Progenitor cell of endocrine pancreas (in vitro differentiated cells): Measurements from ENCODE around the gene DHDH. TPM values are rescaled to one million over a fixed set of nuclear protein-coding genes. Genes with fewer than 3 reads are reported as not detected.

Experiments
- DNase-seq: peaks from one replicate; pipeline ENCODE4 v3.0.0; 2021; ENCODE audit warnings: low spot score; ENCODE audit not compliant: unreplicated experiment
- H3K27ac Mint-ChIP-seq: 2 replicates; pipeline ENCODE4 v1.8.0; 2021; ENCODE audit warnings: mild to moderate bottlenecking, moderate library complexity, mixed read lengths
- H3K27me3 Mint-ChIP-seq: 2 replicates; pipeline ENCODE4 v1.8.0; 2021; ENCODE audit warnings: mixed read lengths
- H3K36me3 Mint-ChIP-seq: 2 replicates; pipeline ENCODE4 v1.8.0; 2022; ENCODE audit warnings: mixed read lengths; ENCODE audit not compliant: insufficient read depth
- H3K4me1 Mint-ChIP-seq: 2 replicates; pipeline ENCODE4 v1.8.0; 2021; ENCODE audit warnings: low read depth, mixed read lengths
- H3K4me3 Mint-ChIP-seq: 2 replicates; pipeline ENCODE4 v1.8.0; 2021; ENCODE audit warnings: low read depth, mild to moderate bottlenecking, moderate library complexity, mixed read lengths
- H3K9me3 Mint-ChIP-seq: 2 replicates; pipeline ENCODE4 v1.8.0; 2021; ENCODE audit warnings: low read depth, mixed read lengths
- total RNA-seq: library from RNA; stranded (reverse); gene quantifications from 2 replicates; pipeline ENCODE4 v1.2.1, GENCODE V29; 2021
- TF ChIP-seq, protein P1 (sequence below): fragments of 200-600 bp; sonication (generic); IDR thresholded peaks from one replicate; pipeline ENCODE4 v1.5.0; 2021; ENCODE audit warnings: antibody characterized with exemption, mild to moderate bottlenecking; ENCODE audit not compliant: unreplicated experiment

The DHDH gene
- total RNA-seq, 1 donor from 2014 or later: 1.8 TPM

DNA sequence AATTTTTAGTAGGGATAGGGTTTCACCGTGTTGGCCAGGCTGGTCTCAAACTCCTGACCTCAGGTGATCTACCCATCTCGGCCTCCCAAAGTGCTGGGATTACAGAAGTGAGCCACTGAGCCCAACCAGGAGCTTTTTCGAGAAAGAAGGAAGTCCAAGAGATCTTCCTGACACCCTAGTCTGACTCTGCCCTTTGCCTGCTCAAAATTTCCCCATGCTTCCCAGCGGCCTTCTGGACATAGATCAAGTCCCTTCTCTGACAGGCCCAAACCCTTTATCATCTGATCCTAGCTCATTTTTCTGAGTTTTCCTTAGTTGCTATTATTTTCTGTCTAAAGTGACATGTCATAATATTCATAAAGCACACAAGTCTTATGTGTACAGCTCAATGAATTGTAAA lies 19.6 kb downstream of the DHDH start:
- peak overlapping the region; percentile 7 for H3K4me3 Mint-ChIP-seq
- no peak for DNase-seq
- no peaks in the 10 kb centered on the region for H3K27me3 Mint-ChIP-seq
- no peak overlapping the region for H3K27ac Mint-ChIP-seq
- peaks cover 12% of the 10 kb centered on the region for H3K4me1 Mint-ChIP-seq
- H3K9me3 Mint-ChIP-seq: no peaks in the 10 kb centered on the region
- TF ChIP-seq, protein P1, sequence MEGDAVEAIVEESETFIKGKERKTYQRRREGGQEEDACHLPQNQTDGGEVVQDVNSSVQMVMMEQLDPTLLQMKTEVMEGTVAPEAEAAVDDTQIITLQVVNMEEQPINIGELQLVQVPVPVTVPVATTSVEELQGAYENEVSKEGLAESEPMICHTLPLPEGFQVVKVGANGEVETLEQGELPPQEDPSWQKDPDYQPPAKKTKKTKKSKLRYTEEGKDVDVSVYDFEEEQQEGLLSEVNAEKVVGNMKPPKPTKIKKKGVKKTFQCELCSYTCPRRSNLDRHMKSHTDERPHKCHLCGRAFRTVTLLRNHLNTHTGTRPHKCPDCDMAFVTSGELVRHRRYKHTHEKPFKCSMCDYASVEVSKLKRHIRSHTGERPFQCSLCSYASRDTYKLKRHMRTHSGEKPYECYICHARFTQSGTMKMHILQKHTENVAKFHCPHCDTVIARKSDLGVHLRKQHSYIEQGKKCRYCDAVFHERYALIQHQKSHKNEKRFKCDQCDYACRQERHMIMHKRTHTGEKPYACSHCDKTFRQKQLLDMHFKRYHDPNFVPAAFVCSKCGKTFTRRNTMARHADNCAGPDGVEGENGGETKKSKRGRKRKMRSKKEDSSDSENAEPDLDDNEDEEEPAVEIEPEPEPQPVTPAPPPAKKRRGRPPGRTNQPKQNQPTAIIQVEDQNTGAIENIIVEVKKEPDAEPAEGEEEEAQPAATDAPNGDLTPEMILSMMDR: no peak
- peaks cover 10% of the 10 kb centered on the region for H3K36me3 Mint-ChIP-seq

DNA sequence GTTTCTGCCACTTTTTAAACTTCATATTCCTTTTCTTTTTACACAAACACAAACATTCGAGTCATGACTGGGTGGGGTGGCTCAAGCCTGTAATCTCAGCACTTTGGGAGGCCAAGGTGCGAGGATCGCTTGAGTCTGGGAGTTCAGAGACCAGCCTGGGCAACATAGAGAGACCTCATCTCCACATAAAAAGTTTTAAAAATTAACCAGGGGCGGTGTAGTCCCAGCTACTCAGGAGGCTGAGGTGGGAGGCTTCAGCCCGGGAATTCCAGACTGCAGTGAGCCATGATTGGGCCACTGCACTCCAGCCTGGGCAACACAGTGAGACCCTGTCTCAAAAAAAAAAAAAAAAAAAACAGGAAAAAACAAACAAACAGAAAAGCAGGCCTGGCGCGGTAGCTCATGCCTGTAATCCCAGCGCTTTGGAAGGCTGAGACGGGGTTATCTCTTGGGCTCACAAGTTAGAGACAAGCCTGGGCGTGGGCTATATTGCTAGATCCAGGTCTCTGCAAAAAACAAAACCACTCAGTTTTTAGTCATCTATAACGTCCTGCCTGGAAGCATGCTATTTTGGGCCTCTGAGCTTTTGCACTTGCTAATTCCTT lies 20.6 kb downstream of the DHDH start:
- Mint-ChIP-seq H3K36me3 (peaks cover 10% of the 10 kb centered on the region), H3K4me1 (peaks cover 12% of the 10 kb centered on the region), H3K4me3 (peak overlapping the region; percentile 64), H3K9me3 (no peaks in the 10 kb centered on the region), H3K27me3 (no peaks in the 10 kb centered on the region), H3K27ac (peak overlapping the region; percentile 78)
- DNase-seq: no peak
- TF ChIP-seq, protein P1: no peak

DNA sequence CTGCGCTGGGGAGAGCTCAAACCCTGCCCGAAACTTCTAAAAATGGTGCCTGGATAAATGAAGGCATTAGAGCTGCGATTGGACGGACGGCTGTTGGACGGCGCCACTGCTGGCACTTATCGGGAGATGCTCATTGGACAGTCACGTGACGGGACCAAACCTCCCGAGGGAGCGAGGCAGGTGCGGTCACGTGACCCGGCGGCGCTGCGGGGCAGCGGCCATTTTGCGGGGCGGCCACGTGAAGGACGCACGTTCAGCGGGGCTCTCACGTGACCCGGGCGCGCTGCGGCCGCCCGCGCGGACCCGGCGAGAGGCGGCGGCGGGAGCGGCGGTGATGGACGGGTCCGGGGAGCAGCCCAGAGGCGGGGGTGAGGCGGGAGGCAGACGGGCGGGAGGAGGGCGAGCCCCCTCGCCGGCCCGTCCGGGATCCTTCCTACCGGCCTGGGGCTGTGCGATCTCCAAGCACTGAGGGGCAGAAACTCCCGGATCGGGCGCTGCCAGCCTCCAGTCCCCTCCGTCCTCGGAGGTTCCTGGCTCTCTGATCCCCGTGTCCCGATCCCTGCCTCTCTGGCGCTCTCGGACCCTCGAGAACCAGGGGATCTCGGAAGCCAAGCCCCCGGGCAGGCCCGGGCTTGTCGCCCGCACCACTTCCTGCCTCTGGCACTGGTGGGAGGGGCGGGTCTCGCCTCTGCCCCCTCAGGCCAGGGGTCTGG lies 21.3 kb downstream of the DHDH start, which contains the start of gene BAX:
TSS of gene BAX (plus strand) at position 281 of the 713 bp plus-strand sequence. CDS start at position 335, 54 bp downstream.
- Mint-ChIP-seq H3K4me3 (peak within 1 kb of the TSS; percentile 64), H3K27ac (peak within 1 kb of the TSS; percentile 78), H3K36me3 (peaks cover 10% of the 10 kb centered on the region), H3K9me3 (no peaks in the 10 kb centered on the region), H3K27me3 (no peaks in the 10 kb centered on the region), H3K4me1 (peaks cover 12% of the 10 kb centered on the region)
- DNase-seq: peak; percentile 98
- TF ChIP-seq, protein P1: no peak

DNA sequence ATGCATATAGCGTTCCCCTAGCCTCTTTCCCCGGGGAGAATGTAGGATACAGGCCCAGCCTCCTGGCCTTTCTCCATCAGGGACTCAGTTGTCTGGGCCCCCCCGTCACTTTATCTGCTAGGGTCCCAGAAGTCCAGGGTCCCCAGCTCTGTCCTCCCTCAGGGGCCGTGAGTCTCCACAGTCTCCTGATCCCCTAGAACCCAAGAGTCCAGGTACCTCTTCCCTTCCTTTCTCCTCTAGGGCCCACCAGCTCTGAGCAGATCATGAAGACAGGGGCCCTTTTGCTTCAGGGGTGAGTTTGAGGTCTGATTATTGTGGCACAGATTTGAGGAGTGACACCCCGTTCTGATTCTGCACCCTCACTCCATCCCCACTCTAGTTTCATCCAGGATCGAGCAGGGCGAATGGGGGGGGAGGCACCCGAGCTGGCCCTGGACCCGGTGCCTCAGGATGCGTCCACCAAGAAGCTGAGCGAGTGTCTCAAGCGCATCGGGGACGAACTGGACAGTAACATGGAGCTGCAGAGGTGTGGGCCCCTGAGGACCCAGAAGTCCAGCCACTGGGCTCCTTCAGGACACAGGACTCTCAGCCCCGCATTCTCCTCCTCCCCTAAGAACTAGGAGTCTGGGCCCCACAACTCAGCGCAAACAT lies 21.9 kb downstream of the DHDH start:
- peak overlapping the region; percentile 64 for H3K4me3 Mint-ChIP-seq
- H3K27ac Mint-ChIP-seq: peak overlapping the region; percentile 77
- no peaks in the 10 kb centered on the region for H3K9me3 Mint-ChIP-seq
- TF ChIP-seq, protein P1: no peak
- no peak for DNase-seq
- H3K36me3 Mint-ChIP-seq: peaks cover 10% of the 10 kb centered on the region
- no peaks in the 10 kb centered on the region for H3K27me3 Mint-ChIP-seq
- peaks cover 12% of the 10 kb centered on the region for H3K4me1 Mint-ChIP-seq

DNA sequence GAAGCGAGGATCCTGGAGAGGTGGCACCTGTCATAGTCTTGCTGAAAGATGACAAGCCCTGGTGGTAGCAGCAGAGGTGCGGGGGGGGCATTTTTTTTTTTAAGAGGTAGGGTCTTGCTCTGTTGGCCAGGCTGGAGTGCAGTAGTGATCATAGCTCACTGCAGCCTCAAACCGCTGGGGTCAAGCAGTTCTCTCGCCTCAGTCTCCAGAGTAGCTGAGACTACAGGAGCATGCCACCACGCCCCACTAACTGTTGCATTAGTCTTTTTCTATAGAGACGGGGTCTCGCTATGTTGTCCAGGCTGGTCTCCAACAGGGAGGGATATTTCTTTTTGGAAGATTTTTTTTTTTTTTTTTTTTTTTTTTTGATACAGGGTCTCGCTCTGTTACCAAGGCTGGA lies 24.5 kb downstream of the DHDH start:
- no peaks in the 10 kb centered on the region for H3K27me3 Mint-ChIP-seq
- H3K4me3 Mint-ChIP-seq: no peak overlapping the region
- no peak for DNase-seq
- no peak overlapping the region for H3K27ac Mint-ChIP-seq
- H3K36me3 Mint-ChIP-seq: peaks cover 15% of the 10 kb centered on the region
- peaks cover 28% of the 10 kb centered on the region for H3K4me1 Mint-ChIP-seq
- H3K9me3 Mint-ChIP-seq: no peaks in the 10 kb centered on the region
- TF ChIP-seq, protein P1: no peak
